ENCODE data around the gene ZNF444.
"Not testable (repeated sequence)": the region's sequence is repeated elsewhere in the genome, so short reads cannot be mapped to it uniquely, and the experiment has no call there.

The ZNF444 gene

DNA sequence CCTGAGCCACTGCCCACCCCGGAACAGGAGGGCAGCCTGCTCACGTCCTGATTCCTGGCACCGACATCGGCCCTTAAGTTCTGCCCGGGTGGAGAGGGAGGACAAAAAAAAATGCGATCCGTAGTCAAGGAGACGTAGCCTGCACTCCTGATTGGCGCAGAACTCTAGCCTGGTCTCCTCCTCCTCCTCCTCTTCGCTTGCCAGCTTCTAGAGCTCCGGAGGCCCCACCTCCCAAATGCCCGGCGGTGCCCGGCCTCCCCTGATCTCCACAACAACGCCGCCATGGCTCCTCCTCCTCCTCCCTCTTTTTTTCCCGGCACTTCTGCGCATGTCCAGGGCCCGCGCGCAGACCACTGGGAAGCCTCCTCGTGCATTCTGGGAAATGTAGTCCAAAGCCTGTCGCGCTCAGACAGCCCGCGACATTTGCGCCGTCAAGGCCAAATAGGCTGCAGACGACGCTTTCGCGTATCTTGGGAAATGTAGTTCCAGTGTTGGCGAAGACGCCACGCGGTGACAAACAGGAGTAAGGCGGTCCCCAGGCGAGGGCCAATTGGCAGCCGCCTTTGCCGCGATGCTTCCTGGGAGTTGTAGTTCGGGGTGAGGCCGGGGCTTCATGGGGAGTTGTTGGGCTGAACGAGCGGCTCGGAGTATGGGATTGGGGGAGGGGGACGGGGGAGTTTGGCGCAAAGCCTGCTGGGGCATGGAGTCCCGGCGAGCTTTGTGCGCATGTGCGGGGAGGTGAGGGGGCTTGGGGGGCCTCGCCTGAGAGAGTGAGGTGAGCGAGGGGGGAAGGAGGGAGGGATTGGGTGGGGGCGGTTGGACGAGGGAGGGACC, at the start of gene ZNF444:
ZNF444 (plus strand) TSS at position 705 of the 834 bp plus-strand sequence. CDS start 5,625 bp downstream, outside the sequence.
- peak; percentile 99 for DNase-seq

GRCh38 chr19:56091751-56092546, 49.1 kb upstream of the ZNF444 start:
- no peak for DNase-seq

DNA sequence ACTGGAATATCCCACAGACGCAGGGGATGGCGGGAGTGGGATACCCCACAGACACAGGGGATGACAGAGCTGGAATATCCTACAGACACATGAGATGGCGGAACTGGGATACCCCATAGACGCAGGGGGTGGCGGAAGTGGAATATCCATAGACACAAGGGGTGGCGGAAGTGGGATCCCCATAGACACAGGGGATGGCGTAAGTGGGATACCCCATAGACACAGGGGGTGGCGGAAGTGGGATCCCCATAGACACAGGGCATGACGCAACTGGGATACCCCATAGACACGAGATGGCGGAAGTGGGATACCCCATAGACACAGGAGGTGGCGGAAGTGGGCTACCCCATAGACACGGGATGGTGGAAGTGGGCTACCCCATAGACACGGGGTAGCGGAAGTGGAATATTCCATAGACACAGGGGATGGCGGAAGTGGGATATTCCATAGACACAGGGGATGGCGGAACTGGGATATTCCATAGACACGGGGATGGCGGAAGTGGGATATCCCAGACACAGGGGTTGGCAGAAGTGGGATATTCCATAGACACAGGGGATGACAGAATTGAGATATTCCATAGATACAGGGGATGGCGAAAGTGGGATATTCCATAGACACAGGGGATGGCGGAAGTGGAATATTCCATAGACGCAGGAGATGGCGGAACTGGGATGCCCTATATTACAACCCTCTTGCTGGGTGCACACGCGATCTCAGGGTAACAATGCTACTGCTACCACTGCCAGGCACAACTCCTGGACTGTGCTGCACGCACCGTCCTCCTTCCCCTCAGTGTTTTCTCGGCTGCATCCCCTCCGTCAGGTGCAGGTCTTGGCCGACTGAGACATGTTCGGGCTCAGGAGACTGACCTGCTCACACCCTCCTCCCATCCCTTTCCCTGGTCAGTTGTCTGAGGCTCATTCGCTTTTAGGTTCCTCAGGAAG, 48.1 kb upstream of the ZNF444 start:
- no peak for DNase-seq

DNA sequence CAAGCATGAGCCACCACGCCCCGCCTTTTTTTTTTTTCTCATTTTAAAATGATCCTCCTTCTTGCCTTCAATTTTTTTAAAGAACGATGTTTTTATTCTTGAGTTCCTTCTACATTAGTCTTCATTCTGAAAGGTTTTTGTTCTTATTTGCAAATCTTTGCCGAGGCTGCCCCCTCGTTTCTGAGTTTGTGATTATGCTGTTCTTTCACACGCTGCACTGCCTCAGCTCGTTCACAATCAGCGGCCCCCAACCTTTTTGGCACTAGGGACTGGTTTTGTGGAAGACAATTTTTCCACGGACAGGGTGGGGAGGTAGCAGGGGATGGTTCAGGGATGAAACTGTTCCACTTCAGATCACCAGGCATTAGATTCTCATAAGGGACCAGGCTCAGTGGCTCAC, 46.6 kb upstream of the ZNF444 start:
- no peak for DNase-seq

- DNase-seq, result no peak
Measured at GRCh38 chr19:56096665-56097064, 44.4 kb upstream of the ZNF444 start.

DNA sequence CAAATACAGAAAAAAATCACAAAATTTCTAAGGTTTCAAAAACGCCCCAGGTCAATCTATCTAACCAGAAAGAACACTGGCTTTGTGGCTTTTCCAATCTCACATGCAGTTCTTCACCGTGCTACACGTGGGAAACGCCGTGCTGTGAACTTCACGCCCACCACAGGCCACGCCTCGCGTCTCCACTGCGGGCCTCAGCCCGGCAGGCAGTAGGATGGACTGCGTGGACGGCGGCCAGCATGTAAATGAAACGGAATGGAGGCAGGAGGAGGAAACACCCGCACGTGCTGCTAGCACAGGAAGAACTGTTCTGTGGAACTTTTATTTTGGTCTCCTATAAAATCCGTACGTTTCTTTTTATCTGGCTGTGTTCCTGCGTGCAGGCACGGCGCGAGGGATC, 43.8 kb upstream of the ZNF444 start:
- no peak for DNase-seq

DNA sequence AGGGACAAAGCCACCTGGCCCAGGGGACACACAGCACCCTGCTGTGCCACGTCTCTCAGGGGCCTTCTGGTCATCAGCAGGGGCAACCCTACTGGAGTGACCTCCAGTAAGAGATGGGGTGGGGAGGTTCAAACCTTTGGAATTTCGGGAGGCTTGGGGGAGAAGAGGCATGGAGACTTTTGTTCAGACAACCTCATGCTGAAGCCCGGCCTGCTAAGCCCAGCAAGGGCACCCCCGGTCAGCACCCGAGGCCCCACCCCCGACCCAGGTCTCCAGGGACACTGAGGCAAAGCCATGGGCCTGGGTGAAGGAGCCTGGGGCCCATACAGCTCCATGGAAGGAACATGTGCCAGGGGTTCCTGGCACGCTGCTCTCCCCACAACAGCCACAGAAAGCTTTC, 43.3 kb upstream of the ZNF444 start:
- DNase-seq, result no peak

DNA sequence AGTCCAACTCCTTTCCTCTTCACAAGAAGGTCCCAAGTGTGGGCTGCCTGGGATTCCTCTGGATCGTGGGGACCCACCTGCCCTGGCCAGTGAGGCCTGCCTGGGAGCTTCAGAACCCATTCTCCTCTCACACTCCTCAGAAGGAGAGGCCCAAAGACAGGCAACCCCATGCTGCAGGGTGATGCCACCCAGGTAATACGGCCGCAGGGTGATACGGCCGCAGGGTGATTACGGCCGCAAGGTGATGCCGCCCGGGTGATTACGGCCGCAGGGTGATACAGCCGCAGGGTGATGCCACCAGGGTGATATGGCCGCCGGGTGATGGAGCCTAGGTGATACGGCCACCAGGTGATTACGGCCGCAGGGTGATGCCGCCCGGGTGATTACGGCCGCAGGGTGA, 42.9 kb upstream of the ZNF444 start:
- not testable (repeated sequence) for DNase-seq

GRCh38 chr19:56098731-56099568, 42.1 kb upstream of the ZNF444 start:
- no peak for DNase-seq

GRCh38 chr19:56099638-56100539, 41.2 kb upstream of the ZNF444 start:
- no peak for DNase-seq

- DNase-seq, result no peak
Measured at GRCh38 chr19:56101095-56101494, 40.0 kb upstream of the ZNF444 start.

DNA sequence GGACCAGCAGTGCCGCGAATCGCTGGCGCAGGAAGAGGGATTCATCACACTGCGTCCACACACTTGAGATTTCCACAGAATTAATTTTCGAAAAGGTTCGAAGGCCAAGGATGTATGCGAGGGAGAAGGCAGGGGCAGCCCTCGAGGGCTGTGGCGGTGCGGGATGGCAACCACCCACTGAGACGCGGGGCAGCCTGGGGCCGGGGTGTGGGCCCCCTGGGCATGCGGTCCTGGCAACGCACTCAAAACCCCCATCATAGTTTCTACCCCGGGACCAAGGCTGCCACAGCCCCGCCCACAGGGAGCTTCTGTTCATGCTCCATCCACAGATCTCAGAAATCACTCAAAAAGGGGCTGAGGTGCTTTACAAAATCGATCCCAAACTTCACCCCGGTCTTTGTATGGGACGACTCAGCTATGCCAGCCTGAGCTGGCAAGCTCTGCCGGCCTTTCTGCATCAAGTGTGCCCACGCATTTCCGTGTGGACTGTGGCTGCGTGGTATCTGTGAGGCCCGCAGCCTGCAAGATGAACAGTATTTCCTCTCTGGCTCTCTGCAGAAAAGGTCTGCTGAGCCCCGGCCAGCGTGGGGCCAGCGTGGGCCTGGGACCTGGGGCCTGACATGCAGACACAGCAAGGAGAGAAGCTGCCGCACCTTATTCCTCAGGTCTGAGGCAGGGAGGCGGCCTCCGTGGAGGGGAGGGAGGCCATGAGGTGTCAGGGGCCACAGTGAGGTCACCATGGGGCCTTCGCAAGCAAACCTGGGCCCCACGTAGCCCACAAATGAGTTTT, 39.1 kb upstream of the ZNF444 start:
- DNase-seq, result no peak

DNA sequence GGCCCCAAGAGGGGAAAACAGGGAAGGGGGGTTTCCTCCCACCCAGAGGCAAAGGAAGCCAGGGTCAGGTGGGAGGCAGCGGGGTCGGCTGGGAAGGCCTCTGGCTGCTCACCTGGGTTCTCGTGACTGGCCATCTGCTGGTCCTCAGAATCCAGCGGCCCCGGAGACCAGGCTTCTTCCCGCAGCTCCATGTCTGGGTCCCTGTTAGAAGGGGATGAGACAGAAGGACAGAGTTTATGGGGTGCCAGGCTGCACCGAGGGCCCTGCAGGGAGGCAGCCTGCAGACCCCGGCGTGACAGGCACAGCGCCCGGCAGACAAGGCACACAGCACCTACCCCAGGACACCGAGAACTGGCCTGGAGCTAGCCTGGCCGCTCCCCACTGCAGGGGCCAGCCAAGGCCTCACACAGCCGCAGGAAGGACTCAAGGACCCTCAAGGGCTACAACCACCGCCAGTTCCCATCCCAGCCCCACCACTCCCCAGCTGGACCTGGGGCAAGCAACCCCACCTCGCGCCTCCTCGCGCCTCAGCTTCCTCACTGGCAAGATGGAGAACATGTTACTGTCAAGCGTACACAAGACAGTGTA, 38.0 kb upstream of the ZNF444 start:
- DNase-seq, result no peak

DNA sequence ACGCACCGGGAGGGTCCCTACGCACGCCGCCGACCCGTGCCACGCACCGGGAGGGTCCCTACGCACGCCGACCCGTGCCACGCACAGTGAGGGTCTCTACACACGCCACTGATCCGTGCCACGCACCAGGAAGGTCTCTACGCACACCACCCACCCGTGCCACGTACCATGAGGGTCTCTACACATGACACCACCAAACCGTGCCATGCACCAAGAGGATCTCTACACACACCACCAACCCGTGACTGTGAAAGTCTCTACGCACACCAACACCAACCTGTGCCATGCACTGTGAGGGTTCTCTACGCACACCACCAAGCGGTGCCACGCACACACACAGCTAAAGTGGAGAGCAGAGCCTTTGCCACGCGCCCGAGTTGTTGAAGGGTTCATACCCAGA, 36.7 kb upstream of the ZNF444 start:
- DNase-seq, result no peak

DNA sequence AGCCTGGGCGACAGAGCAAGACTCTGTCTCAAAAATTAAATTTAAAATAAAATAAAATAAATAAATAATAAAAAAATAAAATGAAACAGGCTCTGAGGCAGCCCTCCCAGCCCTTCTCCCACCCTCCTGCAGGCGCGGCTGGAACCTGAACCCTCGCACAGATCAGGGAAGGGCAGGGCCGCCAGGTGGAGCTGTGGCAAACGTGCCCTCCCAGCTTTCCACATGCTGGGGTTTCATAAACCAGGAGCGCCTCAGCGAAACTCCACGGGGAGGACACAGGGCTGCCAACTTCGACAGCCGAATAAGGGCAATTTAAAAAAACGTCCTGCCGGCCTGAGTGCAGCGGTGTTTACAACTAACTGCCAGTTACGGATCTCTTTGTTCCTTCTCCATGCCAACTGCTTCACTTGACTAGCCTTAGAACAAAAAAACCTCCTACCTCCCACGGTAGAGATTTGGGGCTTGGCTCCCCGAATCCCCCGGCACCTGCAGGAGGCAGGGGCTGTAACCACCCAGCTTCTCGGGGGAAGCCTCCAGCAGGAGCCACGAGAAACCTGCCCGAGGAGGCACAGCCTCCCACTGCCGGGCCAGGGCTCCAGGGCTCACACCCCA, 35.9 kb upstream of the ZNF444 start:
- DNase-seq, result peak; percentile 66

DNA sequence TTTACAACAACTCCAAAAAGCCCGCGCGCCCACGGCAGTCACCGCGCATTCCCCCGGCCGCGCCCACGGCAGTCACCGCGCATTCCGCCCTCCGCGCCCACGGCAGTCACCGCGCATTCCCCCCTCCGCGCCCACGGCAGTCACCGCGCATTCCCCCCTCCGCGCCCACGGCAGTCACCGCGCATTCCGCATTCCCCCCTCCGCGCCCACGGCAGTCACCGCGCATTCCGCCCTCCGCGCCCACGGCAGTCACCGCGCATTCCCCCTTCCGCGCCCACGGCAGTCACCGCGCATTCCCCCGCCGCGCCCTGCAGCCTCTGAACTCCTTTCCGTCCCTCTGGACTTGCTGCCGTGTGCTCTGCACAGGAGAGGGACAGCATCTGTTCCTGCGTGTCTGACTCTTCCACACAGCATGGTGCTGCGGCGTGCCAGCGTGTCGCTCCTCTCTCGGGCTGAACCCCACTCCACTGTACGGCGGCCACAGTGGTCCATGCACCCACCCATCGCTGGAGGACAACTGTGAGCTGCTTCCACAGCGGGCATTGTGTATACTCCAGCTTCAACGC, 35.2 kb upstream of the ZNF444 start:
- not testable (repeated sequence) for DNase-seq

DNA sequence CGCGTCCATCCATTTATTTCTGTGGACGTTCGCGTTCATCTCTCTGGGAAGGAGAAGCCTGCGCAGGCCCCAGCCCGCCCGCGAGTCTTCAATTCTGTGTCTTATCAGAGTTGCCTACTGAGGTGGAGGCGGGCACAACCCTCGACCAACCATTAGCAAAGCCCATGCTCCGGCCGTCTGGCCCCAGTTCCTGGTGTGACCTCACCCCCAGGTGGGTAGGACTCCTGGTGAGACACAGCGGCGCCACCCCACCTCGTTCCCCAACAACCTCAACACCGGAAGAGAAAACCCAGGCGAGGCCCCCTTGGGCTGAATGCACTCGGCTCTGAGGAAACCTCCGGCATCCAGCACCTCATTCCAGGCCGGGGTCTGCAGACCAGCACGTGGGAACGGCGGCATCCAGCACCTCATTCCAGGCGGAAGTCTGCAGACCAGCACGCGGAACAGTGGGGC, 34.7 kb upstream of the ZNF444 start:
- no peak for DNase-seq

GRCh38 chr19:56106993-56107392, 34.1 kb upstream of the ZNF444 start:
- DNase-seq, result no peak

Data from stimulated activated CD4-positive, alpha-beta T cell treated with anti-CD3 and anti-CD28 coated beads, Interleukin-15, amount 100 ng/mL, for 24 hours (primary cell).